OCI-M1 (cell line): ENCODE results near the gene TOX3.

Experiments used
- DNase-seq: peaks from one replicate; lab custom pipeline; 2025; lab: John Stamatoyannopoulos, UW

The TOX3 gene

GRCh38 chr16:52537516-52537915 lies 9.4 kb downstream of the TOX3 start:
- DNase-seq = no peak

- DNase-seq = no peak
Observed at GRCh38 chr16:52535076-52535475, 11.9 kb downstream of the TOX3 start.

DNA sequence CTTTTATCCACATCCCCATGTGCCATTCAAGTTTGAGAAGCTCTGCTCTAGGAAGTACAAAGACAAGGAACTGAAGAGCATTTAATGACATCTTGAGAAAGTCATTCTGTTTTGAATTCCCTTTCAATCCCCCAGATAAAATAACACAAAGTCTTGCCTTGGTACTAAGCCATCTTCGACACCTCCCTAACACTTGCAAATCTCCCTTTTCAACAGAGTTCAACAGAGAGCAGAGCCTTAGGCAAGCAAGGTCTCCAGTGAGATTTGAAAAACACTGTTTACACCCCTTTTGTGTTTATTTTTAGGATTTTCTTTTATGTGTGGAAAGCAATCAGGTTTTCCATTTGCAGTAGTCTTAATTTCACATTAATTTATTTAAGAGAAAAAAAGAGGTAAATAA lies 13.6 kb downstream of the TOX3 start:
- no peak for DNase-seq

DNA sequence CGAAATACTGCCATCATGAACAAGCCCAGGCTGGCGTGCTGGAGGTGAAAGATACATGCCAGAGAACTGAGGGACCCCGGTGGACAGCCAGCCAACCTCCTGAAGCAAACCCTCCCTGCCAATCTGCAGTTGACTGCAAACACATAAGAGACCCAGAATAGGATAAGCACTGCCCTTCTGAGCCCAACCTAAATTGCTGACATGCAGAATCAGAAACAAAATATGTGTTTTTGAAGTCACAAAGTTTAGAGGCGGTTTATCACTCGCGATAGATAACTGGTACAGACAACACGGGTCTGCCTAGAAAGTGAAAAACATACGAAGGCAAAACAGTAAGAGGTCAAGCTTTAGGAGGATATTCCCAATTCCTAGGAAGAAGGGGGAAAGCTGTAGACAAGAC lies 14.6 kb downstream of the TOX3 start:
- DNase-seq = no peak

DNA sequence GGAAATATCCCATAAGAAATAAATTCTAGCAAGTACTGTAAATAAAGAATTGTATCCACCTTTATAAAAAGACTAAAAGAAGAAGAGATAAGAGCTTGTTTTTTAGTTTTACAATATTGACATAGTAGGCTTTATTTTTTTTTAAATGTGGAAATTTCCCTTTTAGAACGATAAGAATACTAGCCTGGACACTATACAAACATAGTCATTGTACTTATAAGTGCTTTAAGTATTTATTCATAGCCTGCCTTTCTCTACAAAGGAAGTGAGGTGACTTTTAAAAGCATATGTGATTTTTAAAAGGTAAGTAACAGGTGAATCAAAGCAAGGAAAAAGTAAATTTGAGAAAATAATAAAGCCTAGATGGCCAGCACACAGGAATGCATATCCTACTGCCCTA lies 17.7 kb downstream of the TOX3 start:
- DNase-seq = no peak

GRCh38 chr16:52528393-52529065 lies 18.4 kb downstream of the TOX3 start:
- DNase-seq = no peak

GRCh38 chr16:52526830-52527229 lies 20.1 kb downstream of the TOX3 start:
- no peak for DNase-seq

DNA sequence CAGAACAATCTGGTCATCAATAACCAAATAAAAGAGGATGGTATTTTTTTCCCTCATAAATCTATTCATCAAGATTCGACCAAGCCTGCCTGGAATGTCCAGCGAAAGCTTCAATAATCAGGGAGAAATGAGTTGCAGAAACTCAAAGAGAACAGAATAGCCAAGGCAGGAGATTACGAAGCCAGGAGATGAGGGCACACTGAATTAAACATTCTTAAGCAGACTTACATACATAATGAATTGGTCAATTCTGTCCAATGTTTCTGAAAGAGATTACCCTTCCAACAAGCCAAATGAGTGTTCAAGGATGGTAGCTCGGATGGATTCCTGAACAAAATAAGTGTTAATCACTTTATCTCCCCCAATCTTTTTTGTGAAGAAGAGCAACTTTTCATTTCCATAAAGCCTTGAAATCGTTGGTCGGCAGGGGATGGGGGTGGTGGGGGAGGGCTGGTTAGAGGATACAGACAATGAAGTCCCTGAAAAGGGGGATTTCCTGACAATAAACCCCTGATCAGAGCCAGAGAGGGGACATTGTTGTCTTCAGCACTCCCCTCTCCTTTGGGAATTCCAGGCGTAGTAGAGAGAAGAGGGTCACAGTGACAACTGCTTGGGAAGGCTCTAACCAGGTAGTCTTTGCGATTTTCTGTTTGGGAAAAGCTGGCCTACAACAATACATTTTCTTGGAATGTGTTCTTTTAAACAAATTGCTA lies 20.7 kb downstream of the TOX3 start:
- no peak for DNase-seq

DNA sequence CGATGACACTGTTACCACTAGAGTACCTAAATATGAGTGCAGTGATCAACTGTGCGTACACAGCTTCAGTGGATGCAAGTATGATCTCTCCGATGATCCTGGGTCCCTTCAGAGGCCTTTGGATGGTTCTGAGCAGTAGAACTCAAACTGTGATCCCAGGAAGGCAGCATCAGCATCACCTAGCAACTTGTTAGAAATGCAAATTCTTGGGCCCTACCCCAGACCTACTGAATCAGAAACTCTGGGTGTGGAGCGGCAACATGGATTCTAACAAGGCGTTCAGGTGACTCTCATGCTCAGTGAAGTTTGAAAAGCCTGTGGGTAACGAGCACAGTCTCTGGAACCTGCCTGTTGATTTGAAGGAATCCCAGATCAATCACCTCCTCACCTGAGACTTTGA lies 25.4 kb downstream of the TOX3 start:
- no peak for DNase-seq

- DNase-seq = no peak
Observed at GRCh38 chr16:52518884-52519283, 28.1 kb downstream of the TOX3 start.

DNA sequence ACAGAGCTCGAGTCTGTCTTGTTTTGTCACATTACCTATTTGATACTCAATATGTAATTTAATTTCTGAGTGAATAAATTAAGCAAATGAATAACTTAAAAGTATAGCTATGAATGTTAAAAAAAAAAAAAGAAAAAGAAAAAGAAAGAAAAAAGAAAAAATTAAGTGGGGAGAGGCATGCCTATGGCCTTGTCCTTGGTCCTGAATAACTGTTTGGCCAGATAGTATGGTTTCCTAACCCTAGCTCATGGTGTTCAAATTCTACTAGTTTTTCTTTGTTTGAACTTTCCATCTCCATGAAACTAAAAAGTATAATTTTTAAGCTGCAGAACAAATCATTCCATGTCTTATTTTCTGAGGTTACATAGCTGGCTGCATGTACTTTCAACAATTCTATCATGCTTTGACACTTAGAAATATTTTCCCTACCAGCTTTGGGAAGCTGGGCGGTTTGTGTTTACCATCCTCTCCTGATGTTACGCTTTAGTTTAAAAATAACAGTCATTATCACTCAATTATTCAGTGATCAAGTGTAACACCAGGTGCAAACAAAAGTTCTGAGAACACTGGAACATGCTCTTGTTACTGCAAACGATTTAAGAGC lies 31.8 kb downstream of the TOX3 start:
- no peak for DNase-seq

DNA sequence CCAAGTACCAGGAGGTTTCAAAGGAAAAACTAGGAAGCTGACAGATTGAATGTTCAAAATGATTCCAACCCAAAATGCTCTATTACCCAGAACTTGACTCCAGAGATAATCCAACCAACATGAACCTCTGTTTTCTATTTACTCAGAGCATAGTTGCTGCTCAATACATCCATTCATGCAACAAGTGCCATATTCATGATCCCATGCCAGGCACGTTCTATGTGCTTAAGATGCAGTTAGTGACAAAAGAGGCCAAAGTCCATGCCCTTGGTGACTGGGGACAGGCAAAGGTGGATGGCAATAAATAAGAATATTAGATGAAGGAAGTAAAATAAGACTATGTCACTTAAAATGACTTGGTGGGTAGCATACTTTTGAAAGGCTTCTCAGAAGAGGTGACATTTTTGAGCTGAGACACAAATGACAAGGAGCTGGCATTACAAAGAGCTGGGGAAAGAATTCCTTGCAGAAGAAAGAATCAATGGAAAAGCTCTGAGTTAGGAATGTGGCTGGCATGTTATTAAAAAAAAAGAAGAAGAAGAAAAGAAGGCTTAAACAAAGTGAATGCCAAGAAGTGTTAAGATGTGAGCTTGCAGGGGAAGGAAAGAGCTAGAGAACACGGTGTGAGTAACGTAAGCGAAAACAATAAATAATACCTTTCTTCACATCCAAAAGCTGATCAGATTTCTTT lies 34.5 kb downstream of the TOX3 start:
- no peak for DNase-seq

- DNase-seq = no peak
Observed at GRCh38 chr16:52501746-52502145, 45.2 kb downstream of the TOX3 start.

- DNase-seq = no peak
Observed at GRCh38 chr16:52500963-52501362, 46.0 kb downstream of the TOX3 start.

- no peak for DNase-seq
Observed at GRCh38 chr16:52499060-52499440, 47.9 kb downstream of the TOX3 start.

DNA sequence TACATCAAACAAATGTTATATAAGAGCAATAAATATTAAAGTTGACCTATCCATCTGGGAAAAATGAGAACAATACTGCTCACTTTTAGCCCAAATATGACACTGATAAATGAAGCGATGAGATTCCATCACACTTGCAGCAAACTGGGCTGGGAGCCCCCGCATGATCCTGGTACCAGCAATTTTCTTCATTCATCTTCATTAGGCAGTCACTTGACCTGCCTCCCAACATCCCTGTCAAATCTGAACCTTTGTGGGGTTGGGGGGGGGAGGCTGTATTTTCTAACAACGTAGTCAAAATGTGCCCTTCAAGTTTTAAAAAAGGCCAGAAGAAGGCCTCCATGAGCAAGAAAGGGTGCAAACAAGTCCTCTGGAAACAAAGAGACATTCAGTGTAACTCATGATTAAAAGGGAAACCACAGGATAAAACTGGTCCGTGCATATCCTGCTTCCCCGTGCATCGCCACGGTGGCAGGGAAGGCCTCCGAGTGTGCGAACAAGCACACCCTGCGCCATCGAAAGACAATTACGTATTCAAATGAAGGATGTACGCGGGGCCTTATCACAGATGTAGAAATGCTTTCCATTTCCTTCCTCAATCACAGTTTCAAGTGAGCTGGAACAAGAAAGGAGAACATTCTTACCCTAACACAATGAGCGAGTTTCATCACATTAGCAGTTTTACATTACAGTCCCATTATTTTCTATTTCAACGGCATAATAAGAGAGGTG lies 48.4 kb downstream of the TOX3 start:
- DNase-seq = no peak

- no peak for DNase-seq
Observed at GRCh38 chr16:52497067-52497816, 49.7 kb downstream of the TOX3 start.

- no peak for DNase-seq
Observed at GRCh38 chr16:52496051-52496876, 50.7 kb downstream of the TOX3 start.

DNA sequence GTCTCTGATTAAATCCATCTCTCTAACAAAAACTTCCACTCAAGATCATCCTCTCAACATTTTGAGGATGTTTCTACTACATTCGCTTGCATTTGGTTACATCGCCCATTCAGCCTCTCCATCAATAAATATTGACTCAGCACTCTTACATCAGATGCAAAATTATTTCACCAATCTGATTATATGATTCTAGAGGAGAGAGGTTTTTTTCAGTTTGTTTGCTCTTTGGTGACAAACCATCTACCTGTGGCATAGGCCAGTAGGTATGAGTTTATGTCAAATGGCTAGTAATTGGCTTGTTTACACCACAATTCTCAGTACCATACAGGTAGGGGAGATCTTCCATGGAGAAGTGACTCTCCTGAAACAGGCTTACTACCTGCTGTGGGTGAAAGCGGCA lies 52.3 kb downstream of the TOX3 start:
- DNase-seq = no peak

DNA sequence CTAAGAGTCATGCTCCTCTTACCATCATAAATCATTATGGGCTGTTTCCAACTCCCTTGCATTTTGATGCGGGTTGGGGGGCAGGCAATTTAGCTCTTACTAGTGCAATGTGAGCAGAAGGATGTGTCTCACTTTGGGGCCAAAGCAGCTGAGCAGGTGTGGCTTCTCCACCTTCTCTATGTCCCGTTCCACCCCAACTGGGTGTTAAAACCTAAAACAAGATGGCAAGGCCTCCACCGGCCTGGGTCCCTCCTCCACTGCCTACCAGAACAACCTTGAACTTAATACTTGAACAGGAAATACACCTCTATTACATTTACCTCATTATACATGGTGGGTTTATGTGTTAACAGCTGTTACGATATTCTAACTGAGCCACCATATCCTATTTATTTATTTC lies 52.8 kb downstream of the TOX3 start:
- DNase-seq = no peak
